Naive thymus-derived CD8-positive, alpha-beta T cell (primary cell): Measurements from ENCODE around the gene SLC25A22. TPM values are rescaled to one million over a fixed set of nuclear protein-coding genes. Genes with fewer than 3 reads are reported as not detected.

ENCODE experiments used
- ATAC-seq, 2 donors: fragments of 150-1000 bp; cut with Tn5 transposase in 1 of 2; sonication (Bioruptor Pico), chemical (Tn5 transposase) in 1 of 2; 1 replicate in 1 of 2; 2 replicates in 1 of 2; pipeline ENCODE4 v1.10.0; 2021; ENCODE audit warnings: mild to moderate bottlenecking in 2 of 2, moderate library complexity in 2 of 2
- POLR2A ChIA-PET: fragments of 350-600 bp; sonication (Branson Sonifier 250); formaldehyde crosslinking; loops from one replicate; lab custom pipeline; 2021; ENCODE audit warnings: antibody characterized with exemption; lab: Charles Lee
- DNase-seq, 10 donors: peaks; one replicate each; pipeline versions ENCODE4 v3.0.0 to v3.0.0-alpha.2; 2020 to 2022
- H3K27ac Mint-ChIP-seq, 10 donors: one replicate each; pipeline ENCODE4 v1.8.0; 2020 to 2022; ENCODE audit warnings: mild to moderate bottlenecking in 10 of 10, mixed read lengths in 10 of 10, moderate library complexity in 4 of 10, inconsistent platforms in 1 of 10
- H3K27me3 Mint-ChIP-seq, 5 donors: one replicate each; pipeline ENCODE4 v1.8.0; 2021 to 2022; ENCODE audit warnings: mixed read lengths in 5 of 5
- H3K36me3 Mint-ChIP-seq, 3 donors: one replicate each; pipeline ENCODE4 v1.8.0; 2020 to 2022; ENCODE audit warnings: mixed read lengths in 3 of 3, mild to moderate bottlenecking in 2 of 3, inconsistent platforms in 1 of 3
- H3K4me1 Mint-ChIP-seq, 4 donors: one replicate each; pipeline ENCODE4 v1.8.0; 2021 to 2022; ENCODE audit warnings: mixed read lengths in 4 of 4
- H3K4me3 Mint-ChIP-seq, 10 donors: one replicate each; pipeline ENCODE4 v1.8.0; 2020 to 2022; ENCODE audit warnings: mild to moderate bottlenecking in 10 of 10, mixed read lengths in 10 of 10, moderate library complexity in 6 of 10, inconsistent platforms in 1 of 10
- H3K9me3 Mint-ChIP-seq, 9 donors: one replicate each; pipeline ENCODE4 v1.8.0; 2020 to 2022; ENCODE audit warnings: mixed read lengths in 9 of 9, mild to moderate bottlenecking in 3 of 9, inconsistent platforms in 1 of 9, moderate library complexity in 1 of 9
- polyA plus RNA-seq, 3 donors: library from polyadenylated mRNA; unstranded; fragments of 300-500 nt; fragmentation: Illumina TruSeq; gene quantifications; one replicate each; pipeline ENCODE4 v1.2.3, GENCODE V29; 2021
- total RNA-seq, 8 experiments: library from RNA in 2 of 8; stranded (reverse) in 2 of 8; gene quantifications; one replicate each; pipeline ENCODE4 v1.2.3 and lab custom pipeline; 2021 to 2026

SLC25A22 gene
- total and polyA plus RNA-seq, 5 experiments from 2014 or later, result 6.4 to 19.2 (median 16.4) TPM

- ATAC-seq (no peak), DNase-seq (no peak)
- H3K9me3 Mint-ChIP-seq, result no peaks in the 10 kb centered on the region
- POLR2A ChIA-PET, result interaction anchor here (1.5 kb wide), 1 partner anchor 16 kb away, joined by 6 read pairs; the partner anchor contains the start of gene TALDO1
- no peak overlapping the region for H3K4me3 Mint-ChIP-seq
- no peaks in the 10 kb centered on the region for H3K27me3 Mint-ChIP-seq
- H3K36me3 Mint-ChIP-seq, result peaks cover 0 to 50% (median 0%) of the 10 kb centered on the region in 3 donors
- peaks cover 0 to 3% (median 1%) of the 10 kb centered on the region in 4 donors for H3K4me1 Mint-ChIP-seq
- no peak overlapping the region for H3K27ac Mint-ChIP-seq
Measured at GRCh38 chr11:763549-764321, 34.3 kb downstream of the SLC25A22 start.

- Mint-ChIP-seq H3K9me3 (no peaks in the 10 kb centered on the region), H3K36me3 (peaks cover 0 to 56% (median 0%) of the 10 kb centered on the region in 3 donors), H3K4me1 (peaks cover 0 to 3% (median 1%) of the 10 kb centered on the region in 4 donors), H3K27me3 (no peaks in the 10 kb centered on the region), H3K4me3 (no peak overlapping the region), H3K27ac (peak overlapping the region in 1 of 10 donors; percentile 31)
- no peak for ATAC-seq
- no peak for DNase-seq
- POLR2A ChIA-PET, result interaction anchor here (1.0 kb wide), 1 partner anchor 36 kb away, joined by 3 read pairs; no protein-coding TSS in a partner anchor
Measured at GRCh38 chr11:763073-763463, 35.0 kb downstream of the SLC25A22 start.

- no peaks in the 10 kb centered on the region for H3K27me3 Mint-ChIP-seq
- H3K9me3 Mint-ChIP-seq, result no peaks in the 10 kb centered on the region
- no peak overlapping the region for H3K4me3 Mint-ChIP-seq
- peaks cover 0 to 3% (median 1%) of the 10 kb centered on the region in 4 donors for H3K4me1 Mint-ChIP-seq
- no peak for DNase-seq
- POLR2A ChIA-PET, result interaction anchor here (0.6 to 1.0 kb wide), 3 partner anchors 24 to 62 kb away, joined by 3 read pairs; no protein-coding TSS in a partner anchor
- ATAC-seq, result no peak
- peak overlapping the region in 2 of 10 donors; percentile 33 to 37 for H3K27ac Mint-ChIP-seq
- peaks cover 0 to 60% (median 0%) of the 10 kb centered on the region in 3 donors for H3K36me3 Mint-ChIP-seq
Measured at GRCh38 chr11:762421-763072, 35.5 kb downstream of the SLC25A22 start.

- POLR2A ChIA-PET, result interaction anchor here (0.6 to 1.0 kb wide), 2 partner anchors 23 to 35 kb away, joined by 3 read pairs; no protein-coding TSS in a partner anchor
- Mint-ChIP-seq H3K4me3 (no peak overlapping the region), H3K36me3 (peaks cover 0 to 69% (median 0%) of the 10 kb centered on the region in 3 donors), H3K27ac (no peak overlapping the region), H3K27me3 (no peaks in the 10 kb centered on the region), H3K9me3 (no peaks in the 10 kb centered on the region), H3K4me1 (peaks cover 0 to 3% (median 1%) of the 10 kb centered on the region in 4 donors)
- no peak for ATAC-seq
- no peak for DNase-seq
Measured at GRCh38 chr11:761526-762108, 36.5 kb downstream of the SLC25A22 start.

- H3K4me3 Mint-ChIP-seq, result no peak overlapping the region
- DNase-seq, result no peak
- H3K4me1 Mint-ChIP-seq, result peaks cover 0 to 3% (median under 1%) of the 10 kb centered on the region in 4 donors
- POLR2A ChIA-PET, result no interaction called here
- peaks cover 0 to 76% (median 0%) of the 10 kb centered on the region in 3 donors for H3K36me3 Mint-ChIP-seq
- no peaks in the 10 kb centered on the region for H3K27me3 Mint-ChIP-seq
- ATAC-seq, result no peak
- H3K27ac Mint-ChIP-seq, result no peak overlapping the region
- no peaks in the 10 kb centered on the region for H3K9me3 Mint-ChIP-seq
Measured at GRCh38 chr11:760236-760635, 37.8 kb downstream of the SLC25A22 start.

- Mint-ChIP-seq H3K27me3 (no peaks in the 10 kb centered on the region), H3K4me3 (peak overlapping the region in 8 of 10 donors; percentile 11 to 55 (median 37)), H3K4me1 (peaks cover 4 to 33% (median 22%) of the 10 kb centered on the region in 4 donors), H3K9me3 (no peaks in the 10 kb centered on the region), H3K27ac (no peak overlapping the region), H3K36me3 (peaks cover 0 to 5% (median 0%) of the 10 kb centered on the region in 3 donors)
- POLR2A ChIA-PET, result interaction anchor here (0.8 to 1.2 kb wide), 2 partner anchors 76 to 533 kb away, joined by 3 to 4 read pairs; no protein-coding TSS in a partner anchor
- DNase-seq, result no peak
- no peak for ATAC-seq
Measured at GRCh38 chr11:749731-750130, 48.4 kb downstream of the SLC25A22 start.

- peak in 1 of 2 donors; percentile 4 for ATAC-seq
- Mint-ChIP-seq H3K4me3 (peak overlapping the region; percentile 76 to 88 (median 82)), H3K9me3 (no peaks in the 10 kb centered on the region), H3K27ac (peak overlapping the region; percentile 1 to 83 (median 76)), H3K36me3 (peaks cover 0 to 5% (median 0%) of the 10 kb centered on the region in 3 donors), H3K27me3 (no peaks in the 10 kb centered on the region), H3K4me1 (peaks cover 4 to 33% (median 22%) of the 10 kb centered on the region in 4 donors)
- DNase-seq, result no peak
- POLR2A ChIA-PET, result interaction anchor here (0.6 to 3.7 kb wide), 11 partner anchors 8 to 230 kb away, joined by 3 to 18 read pairs (median 5); partner anchors contain the start of genes LRRC56, PIDD1, RPLP2 and TSPAN4
Measured at GRCh38 chr11:748007-748359, 50.1 kb downstream of the SLC25A22 start.

GRCh38 chr11:747158-748006 is 50.7 kb downstream of the SLC25A22 start, which contains the start of gene TALDO1:
Gene TALDO1 (plus strand): TSS chr11:747464. CDS start chr11:747482, 18 bp downstream.
- DNase-seq (peak; percentile 48 to 82 (median 70)), ATAC-seq (peak; percentile 80 to 87)
- Mint-ChIP-seq H3K9me3 (no peaks in the 10 kb centered on the region), H3K4me1 (peaks cover 4 to 28% (median 22%) of the 10 kb centered on the region in 4 donors), H3K27ac (peak within 1 kb of the TSS; percentile 35 to 89 (median 79)), H3K27me3 (no peaks in the 10 kb centered on the region), H3K36me3 (peaks cover 0 to under 1% (median 0%) of the 10 kb centered on the region in 3 donors), H3K4me3 (peak within 1 kb of the TSS; percentile 79 to 91 (median 86))
- POLR2A ChIA-PET, result interaction anchor here (0.7 to 3.7 kb wide), 10 partner anchors 10 to 229 kb away, joined by 3 to 18 read pairs (median 5); partner anchors contain the start of genes LRRC56, PIDD1, RPLP2 and TSPAN4

GRCh38 chr11:746289-747157 is 51.6 kb downstream of the SLC25A22 start:
- Mint-ChIP-seq H3K27me3 (no peaks in the 10 kb centered on the region), H3K9me3 (no peaks in the 10 kb centered on the region), H3K27ac (peak overlapping the region; percentile 15 to 89 (median 74)), H3K36me3 (no peaks in the 10 kb centered on the region), H3K4me1 (peaks cover 4 to 27% (median 22%) of the 10 kb centered on the region in 4 donors), H3K4me3 (peak overlapping the region; percentile 79 to 91 (median 86))
- POLR2A ChIA-PET, result interaction anchor here (0.7 to 3.7 kb wide), 6 partner anchors 20 to 209 kb away, joined by 3 to 18 read pairs (median 6); partner anchors contain the start of genes LRRC56 and PIDD1
- DNase-seq (peak in 6 of 10 donors; percentile 12 to 46 (median 34)), ATAC-seq (peak; percentile 43 to 66)

- DNase-seq (no peak), ATAC-seq (no peak)
- POLR2A ChIA-PET, result interaction anchor here (0.7 to 3.7 kb wide), 2 partner anchors 19 to 186 kb away, joined by 3 to 18 read pairs; no protein-coding TSS in a partner anchor
- no peaks in the 10 kb centered on the region for H3K36me3 Mint-ChIP-seq
- no peaks in the 10 kb centered on the region for H3K9me3 Mint-ChIP-seq
- H3K4me3 Mint-ChIP-seq, result peak overlapping the region in 5 of 10 donors; percentile 7 to 52 (median 26)
- H3K4me1 Mint-ChIP-seq, result peaks cover 4 to 24% (median 21%) of the 10 kb centered on the region in 4 donors
- H3K27me3 Mint-ChIP-seq, result no peaks in the 10 kb centered on the region
- peak overlapping the region in 1 of 10 donors; percentile 24 for H3K27ac Mint-ChIP-seq
Measured at GRCh38 chr11:745428-745827, 52.7 kb downstream of the SLC25A22 start.
